ENCODE data around the gene SLC24A3. TPM values are rescaled to one million over a fixed set of nuclear protein-coding genes. Genes with fewer than 3 reads are reported as not detected.

Gene SLC24A3
- total RNA-seq, 3 donors from 2014 or later = 4.3 to 34.9 (median 5.7) TPM

DNA sequence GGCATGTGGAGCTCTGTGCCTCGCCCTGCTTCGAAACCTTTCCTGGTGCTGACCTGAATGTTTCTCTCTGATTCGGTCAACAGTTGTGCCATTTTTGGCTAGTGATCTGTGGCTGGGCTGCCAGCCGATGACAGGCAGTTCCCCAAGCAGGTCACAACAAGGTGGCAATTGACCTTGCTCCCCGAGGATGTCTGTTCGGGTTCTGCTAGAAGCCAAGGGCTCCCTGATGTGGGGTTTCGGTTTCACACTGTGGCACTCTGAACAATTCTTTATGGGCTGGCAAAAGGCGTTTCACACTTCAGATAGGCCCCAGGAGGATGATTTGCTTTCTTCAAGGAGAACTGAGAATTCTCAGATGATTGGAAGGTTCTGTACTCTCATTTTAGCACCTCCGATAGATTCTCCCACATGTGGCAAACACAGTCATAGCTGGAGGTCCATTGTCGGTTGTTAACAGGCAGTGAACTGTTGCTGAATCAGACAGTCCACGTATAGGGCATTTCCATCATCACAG, 135.6 kb downstream of the SLC24A3 start:
- ATAC-seq (no peak), DNase-seq (no peak)
- H3K4me3 ChIP-seq = no peak overlapping the region
- H3K4me1 ChIP-seq (ENCODE audit: low read depth) = no peaks in the 10 kb centered on the region
- TF ChIP-seq, protein P1, sequence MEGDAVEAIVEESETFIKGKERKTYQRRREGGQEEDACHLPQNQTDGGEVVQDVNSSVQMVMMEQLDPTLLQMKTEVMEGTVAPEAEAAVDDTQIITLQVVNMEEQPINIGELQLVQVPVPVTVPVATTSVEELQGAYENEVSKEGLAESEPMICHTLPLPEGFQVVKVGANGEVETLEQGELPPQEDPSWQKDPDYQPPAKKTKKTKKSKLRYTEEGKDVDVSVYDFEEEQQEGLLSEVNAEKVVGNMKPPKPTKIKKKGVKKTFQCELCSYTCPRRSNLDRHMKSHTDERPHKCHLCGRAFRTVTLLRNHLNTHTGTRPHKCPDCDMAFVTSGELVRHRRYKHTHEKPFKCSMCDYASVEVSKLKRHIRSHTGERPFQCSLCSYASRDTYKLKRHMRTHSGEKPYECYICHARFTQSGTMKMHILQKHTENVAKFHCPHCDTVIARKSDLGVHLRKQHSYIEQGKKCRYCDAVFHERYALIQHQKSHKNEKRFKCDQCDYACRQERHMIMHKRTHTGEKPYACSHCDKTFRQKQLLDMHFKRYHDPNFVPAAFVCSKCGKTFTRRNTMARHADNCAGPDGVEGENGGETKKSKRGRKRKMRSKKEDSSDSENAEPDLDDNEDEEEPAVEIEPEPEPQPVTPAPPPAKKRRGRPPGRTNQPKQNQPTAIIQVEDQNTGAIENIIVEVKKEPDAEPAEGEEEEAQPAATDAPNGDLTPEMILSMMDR (IDR thresholded peaks at IDR 0.05) = no peak
- no peaks in the 10 kb centered on the region for H3K9me3 ChIP-seq
- intact Hi-C loops (cut with DNase I, micrococcal nuclease) = no loop called here
- H3K36me3 ChIP-seq (ENCODE audit: low read depth) = no peaks in the 10 kb centered on the region

DNA sequence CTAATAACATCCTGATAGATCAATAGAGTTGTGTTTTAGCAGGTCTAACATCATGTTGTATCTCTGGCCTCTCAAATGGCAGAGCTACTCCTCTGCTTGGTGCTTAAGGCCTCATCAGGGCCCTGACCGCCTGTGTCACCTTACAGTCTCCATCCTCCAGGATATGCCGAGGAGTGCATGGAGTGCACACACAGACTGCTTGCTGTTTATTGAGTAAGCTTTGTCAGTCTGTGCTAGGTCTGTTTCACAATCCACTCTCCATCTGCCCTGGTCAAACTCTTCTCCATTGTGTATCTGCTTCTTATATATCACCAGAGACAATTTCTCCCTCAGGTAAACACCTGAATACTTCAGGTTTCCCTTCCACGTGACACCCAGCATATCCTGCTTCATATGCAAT, 136.1 kb downstream of the SLC24A3 start:
- DNase-seq = no peak
- TF ChIP-seq, protein P1 (IDR thresholded peaks at IDR 0.05) = no peak
- no peaks in the 10 kb centered on the region for H3K9me3 ChIP-seq
- H3K36me3 ChIP-seq (ENCODE audit: low read depth) = no peaks in the 10 kb centered on the region
- no peak overlapping the region for H3K4me3 ChIP-seq
- no peaks in the 10 kb centered on the region for H3K4me1 ChIP-seq (ENCODE audit: low read depth)
- ATAC-seq = no peak
- intact Hi-C loops (cut with DNase I, micrococcal nuclease) = no loop called here

DNA sequence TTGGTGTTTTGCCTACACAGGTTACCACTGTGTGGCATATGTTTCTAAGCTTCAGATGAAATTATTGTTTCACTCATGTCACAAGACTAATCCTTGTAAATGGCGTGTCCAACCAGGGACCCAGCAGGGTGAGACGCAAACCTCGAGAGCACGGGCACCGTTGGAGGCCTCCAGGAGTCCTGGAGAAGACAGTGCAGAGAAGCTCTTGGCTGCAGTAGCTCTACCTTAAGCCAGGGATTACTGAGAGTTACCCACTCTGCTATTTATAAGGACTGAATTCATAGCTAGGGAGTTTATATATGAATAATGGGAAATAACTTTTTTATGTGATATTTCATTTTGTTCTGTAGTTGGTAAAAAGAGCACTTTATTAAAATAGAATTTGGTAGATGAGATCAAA, 137.4 kb downstream of the SLC24A3 start:
- TF ChIP-seq, protein P1 (IDR thresholded peaks at IDR 0.05) = no peak
- no peak overlapping the region for H3K4me3 ChIP-seq
- no peak for DNase-seq
- intact Hi-C loops (cut with DNase I, micrococcal nuclease) = no loop called here
- H3K36me3 ChIP-seq (ENCODE audit: low read depth) = no peaks in the 10 kb centered on the region
- no peak for ATAC-seq
- no peaks in the 10 kb centered on the region for H3K9me3 ChIP-seq
- H3K4me1 ChIP-seq (ENCODE audit: low read depth) = no peaks in the 10 kb centered on the region

DNA sequence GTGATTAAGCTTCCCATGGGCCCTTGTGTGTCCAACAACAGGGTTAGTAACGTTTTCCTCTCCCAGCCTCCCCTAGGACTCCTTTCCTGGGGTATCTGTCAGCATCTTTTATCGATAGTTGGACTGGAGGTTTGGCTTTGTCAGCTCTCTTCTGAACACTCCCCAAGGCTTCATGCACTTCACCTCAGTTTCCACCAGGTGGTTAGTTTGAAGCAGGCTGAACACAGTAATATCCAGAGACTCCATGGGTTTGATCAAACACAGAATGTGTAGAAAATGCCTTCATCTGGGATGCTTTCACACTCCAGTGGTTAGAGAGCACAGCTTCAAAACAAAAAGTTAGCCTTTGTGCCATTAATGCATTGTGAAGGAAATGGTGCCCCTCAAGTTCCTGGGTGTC, 139.1 kb downstream of the SLC24A3 start:
- Histone ChIP-seq H3K9me3 (no peaks in the 10 kb centered on the region), H3K4me3 (no peak overlapping the region)

DNA sequence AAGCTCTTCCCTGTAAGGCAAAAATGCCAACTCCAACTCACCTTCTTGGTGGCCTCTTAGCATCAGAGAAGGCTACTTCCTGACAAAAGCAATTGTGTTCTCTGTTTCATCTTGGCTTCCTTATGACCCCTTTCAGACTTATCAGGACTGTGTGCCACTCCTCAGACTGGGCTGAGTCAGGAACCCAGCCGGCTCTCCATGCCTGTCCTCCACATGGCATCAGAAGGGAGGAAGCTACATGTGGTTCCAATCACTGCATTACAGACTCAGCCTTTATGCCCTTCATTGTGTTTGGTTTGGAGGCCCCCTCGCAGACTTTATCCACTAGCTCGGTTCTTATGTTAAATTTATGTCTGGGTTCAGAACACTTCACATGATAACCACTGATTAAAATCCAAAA, 142.5 kb downstream of the SLC24A3 start:
- Histone ChIP-seq H3K4me1 (ENCODE audit: low read depth) (no peaks in the 10 kb centered on the region), H3K4me3 (no peak overlapping the region), H3K9me3 (no peaks in the 10 kb centered on the region), H3K36me3 (ENCODE audit: low read depth) (no peaks in the 10 kb centered on the region)
- intact Hi-C loops (cut with DNase I, micrococcal nuclease) = no loop called here
- TF ChIP-seq, protein P1 (IDR thresholded peaks at IDR 0.05) = no peak
- no peak for DNase-seq
- ATAC-seq = peak; percentile 38

More for the DNA sequence above, 139.1 kb downstream of the SLC24A3 start:
- no peaks in the 10 kb centered on the region for H3K4me1 ChIP-seq (ENCODE audit: low read depth)
- ATAC-seq (no peak), DNase-seq (no peak)
- intact Hi-C loops (cut with DNase I, micrococcal nuclease) = no loop called here
- no peaks in the 10 kb centered on the region for H3K36me3 ChIP-seq (ENCODE audit: low read depth)
- TF ChIP-seq, protein P1 (IDR thresholded peaks at IDR 0.05) = no peak

DNA sequence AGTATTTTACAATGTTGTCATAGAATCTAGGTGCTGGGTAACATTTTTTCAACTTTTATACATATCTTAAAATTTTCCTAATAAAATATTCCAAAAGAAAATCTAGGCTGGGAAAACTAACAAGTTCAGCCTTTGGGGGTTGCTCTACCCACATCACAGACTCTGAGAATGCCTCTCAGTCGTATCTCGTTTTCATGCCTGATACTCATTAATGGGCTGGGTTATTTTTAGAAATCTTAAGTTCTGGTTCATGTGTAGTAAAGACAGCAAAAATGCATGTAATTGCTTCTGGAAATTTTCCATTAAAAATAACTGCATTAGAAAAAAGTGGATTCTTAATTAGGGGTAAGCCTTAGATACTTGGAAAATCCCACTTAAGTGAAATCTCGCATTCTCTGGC, 149.3 kb downstream of the SLC24A3 start:
- H3K4me3 ChIP-seq = no peak overlapping the region
- TF ChIP-seq, protein P1 (IDR thresholded peaks at IDR 0.05) = no peak
- intact Hi-C loops (cut with DNase I, micrococcal nuclease) = no loop called here
- DNase-seq (no peak), ATAC-seq (no peak)
- no peaks in the 10 kb centered on the region for H3K9me3 ChIP-seq
- H3K4me1 ChIP-seq (ENCODE audit: low read depth) = no peaks in the 10 kb centered on the region
- H3K36me3 ChIP-seq (ENCODE audit: low read depth) = no peaks in the 10 kb centered on the region
